MM.1S (cell line): ENCODE measurements around the gene SLCO4A1.

Experiments used
- DNase-seq: peaks from one replicate; pipeline ENCODE4 v3.0.0-alpha.2; 2015
- H2AFZ ChIP-seq: fragments of 300-600 bp; sonication (generic); 2 replicates; pipeline ENCODE4 v1.6.0; 2016; ENCODE audit warnings: antibody characterized with exemption, low read length
- H3F3A ChIP-seq: fragments of 300-600 bp; sonication (generic); 2 replicates; pipeline ENCODE4 v1.6.1; 2016; ENCODE audit warnings: mild to moderate bottlenecking, antibody characterized with exemption, low read length, moderate library complexity, mixed read lengths; ENCODE audit not compliant: insufficient read depth
- H3K27ac ChIP-seq: fragments of 300-600 bp; sonication (generic); 2 replicates; pipeline ENCODE4 v1.5.1; 2016; ENCODE audit warnings: mild to moderate bottlenecking, low read length
- H3K27me3 ChIP-seq: fragments of 300-600 bp; sonication (generic); replicated peaks from 2 replicates; pipeline ENCODE4 v1.6.0; 2016; ENCODE audit warnings: low read length; ENCODE audit not compliant: insufficient read depth
- H3K36me3 ChIP-seq: fragments of 300-600 bp; sonication (generic); replicated peaks from 2 replicates; pipeline ENCODE4 v1.6.1; 2016; ENCODE audit warnings: mild to moderate bottlenecking, low read length, mixed read lengths; ENCODE audit not compliant: insufficient read depth
- H3K4me1 ChIP-seq: fragments of 300-600 bp; sonication (generic); 2 replicates; pipeline ENCODE4 v1.6.1; 2016; ENCODE audit warnings: low read length, mixed read lengths
- H3K4me2 ChIP-seq: fragments of 300-600 bp; sonication (generic); 2 replicates; pipeline ENCODE4 v1.6.0; 2016; ENCODE audit warnings: low read depth, low read length
- H3K4me3 ChIP-seq: fragments of 300-600 bp; sonication (generic); 2 replicates; pipeline ENCODE4 v1.5.1; 2016; ENCODE audit warnings: low read length, mixed read lengths
- H3K79me2 ChIP-seq: fragments of 300-600 bp; sonication (generic); 2 replicates; pipeline ENCODE4 v1.6.1; 2016; ENCODE audit warnings: mixed run types, low read length, mixed read lengths
- H3K9ac ChIP-seq: fragments of 300-600 bp; sonication (generic); 2 replicates; pipeline ENCODE4 v1.6.1; 2016; ENCODE audit warnings: low read length, mixed read lengths
- H3K9me2 ChIP-seq: fragments of 300-600 bp; sonication (generic); replicated peaks from 2 replicates; pipeline ENCODE4 v1.6.1; 2016; ENCODE audit warnings: mild to moderate bottlenecking, low read length, mixed read lengths; ENCODE audit not compliant: insufficient read depth
- H3K9me3 ChIP-seq: fragments of 300-600 bp; sonication (generic); replicated peaks from 2 replicates; pipeline ENCODE4 v1.6.1; 2016; ENCODE audit warnings: mild to moderate bottlenecking, low read length, mixed read lengths; ENCODE audit not compliant: insufficient read depth
- H4K20me1 ChIP-seq: fragments of 300-600 bp; sonication (generic); 2 replicates; pipeline ENCODE4 v1.6.1; 2016; ENCODE audit warnings: mild to moderate bottlenecking, low read length, moderate library complexity, mixed read lengths; ENCODE audit not compliant: insufficient read depth
- EZH2 ChIP-seq: fragments of 300-600 bp; sonication (generic); optimal IDR thresholded peaks from 2 replicates; pipeline ENCODE3; 2017; ENCODE audit warnings: low read depth, mild to moderate bottlenecking, antibody characterized with exemption, low read length, mixed read lengths
- EZH2phosphoT487 ChIP-seq: fragments of 300-600 bp; sonication (generic); IDR thresholded peaks from 2 replicates; pipeline ENCODE4 v1.6.1; 2018; ENCODE audit warnings: antibody characterized with exemption, low read length
- TF ChIP-seq, protein P1 (sequence below): fragments of 300-600 bp; sonication (generic); IDR thresholded peaks from 2 replicates; pipeline ENCODE4 v1.5.1; 2016; ENCODE audit warnings: antibody characterized with exemption, low read length, mixed read lengths

Gene SLCO4A1

GRCh38 chr20:62656919-62657588 is 14.8 kb downstream of the SLCO4A1 start:
- TF ChIP-seq EZH2 (no peak), EZH2phosphoT487 (no peak)
- TF ChIP-seq, protein P1, sequence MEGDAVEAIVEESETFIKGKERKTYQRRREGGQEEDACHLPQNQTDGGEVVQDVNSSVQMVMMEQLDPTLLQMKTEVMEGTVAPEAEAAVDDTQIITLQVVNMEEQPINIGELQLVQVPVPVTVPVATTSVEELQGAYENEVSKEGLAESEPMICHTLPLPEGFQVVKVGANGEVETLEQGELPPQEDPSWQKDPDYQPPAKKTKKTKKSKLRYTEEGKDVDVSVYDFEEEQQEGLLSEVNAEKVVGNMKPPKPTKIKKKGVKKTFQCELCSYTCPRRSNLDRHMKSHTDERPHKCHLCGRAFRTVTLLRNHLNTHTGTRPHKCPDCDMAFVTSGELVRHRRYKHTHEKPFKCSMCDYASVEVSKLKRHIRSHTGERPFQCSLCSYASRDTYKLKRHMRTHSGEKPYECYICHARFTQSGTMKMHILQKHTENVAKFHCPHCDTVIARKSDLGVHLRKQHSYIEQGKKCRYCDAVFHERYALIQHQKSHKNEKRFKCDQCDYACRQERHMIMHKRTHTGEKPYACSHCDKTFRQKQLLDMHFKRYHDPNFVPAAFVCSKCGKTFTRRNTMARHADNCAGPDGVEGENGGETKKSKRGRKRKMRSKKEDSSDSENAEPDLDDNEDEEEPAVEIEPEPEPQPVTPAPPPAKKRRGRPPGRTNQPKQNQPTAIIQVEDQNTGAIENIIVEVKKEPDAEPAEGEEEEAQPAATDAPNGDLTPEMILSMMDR, result no peak
- H3K27ac ChIP-seq, result no peak overlapping the region
- H3F3A ChIP-seq, result peaks cover 10% of the 10 kb centered on the region
- H3K79me2 ChIP-seq, result peaks cover 87% of the 10 kb centered on the region
- H3K36me3 ChIP-seq, result peaks cover 4% of the 10 kb centered on the region
- no peaks in the 10 kb centered on the region for H3K9me3 ChIP-seq
- H4K20me1 ChIP-seq, result no peaks in the 10 kb centered on the region
- H3K4me3 ChIP-seq, result no peak overlapping the region
- H2AFZ ChIP-seq, result no peak overlapping the region
- no peaks in the 10 kb centered on the region for H3K9me2 ChIP-seq
- H3K4me2 ChIP-seq, result no peak overlapping the region
- H3K27me3 ChIP-seq, result no peaks in the 10 kb centered on the region
- peaks cover 39% of the 10 kb centered on the region for H3K4me1 ChIP-seq
- H3K9ac ChIP-seq, result no peak overlapping the region
- no peak for DNase-seq

- peaks cover 4% of the 10 kb centered on the region for H3K36me3 ChIP-seq
- no peaks in the 10 kb centered on the region for H3K9me2 ChIP-seq
- peaks cover 84% of the 10 kb centered on the region for H3K79me2 ChIP-seq
- no peaks in the 10 kb centered on the region for H3K27me3 ChIP-seq
- H3K4me3 ChIP-seq, result no peak overlapping the region
- H3K27ac ChIP-seq, result no peak overlapping the region; the same call in 1 of the 2 replicates
- TF ChIP-seq, protein P1, result no peak
- no peak for TF ChIP-seq EZH2phosphoT487
- TF ChIP-seq EZH2, result no peak
- H3K9ac ChIP-seq, result no peak overlapping the region
- peaks cover 37% of the 10 kb centered on the region for H3K4me1 ChIP-seq
- no peaks in the 10 kb centered on the region for H3K9me3 ChIP-seq
- DNase-seq, result no peak
- H3K4me2 ChIP-seq, result no peak overlapping the region
- no peaks in the 10 kb centered on the region for H4K20me1 ChIP-seq
- H3F3A ChIP-seq, result peaks cover 5% of the 10 kb centered on the region
- H2AFZ ChIP-seq, result no peak overlapping the region
Measured at GRCh38 chr20:62657589-62657942, 15.3 kb downstream of the SLCO4A1 start.

GRCh38 chr20:62657956-62658355 is 15.7 kb downstream of the SLCO4A1 start:
- Histone ChIP-seq H3K4me3 (no peak overlapping the region), H3K4me2 (no peak overlapping the region), H3K9ac (no peak overlapping the region), H3K9me2 (no peaks in the 10 kb centered on the region), H3K4me1 (peaks cover 33% of the 10 kb centered on the region), H3K79me2 (peaks cover 80% of the 10 kb centered on the region), H2AFZ (no peak overlapping the region), H4K20me1 (no peaks in the 10 kb centered on the region), H3K36me3 (peaks cover 4% of the 10 kb centered on the region), H3K27ac (no peak overlapping the region; the same call in 1 of the 2 replicates), H3K27me3 (no peaks in the 10 kb centered on the region), H3F3A (peaks cover under 1% of the 10 kb centered on the region; the same call in 1 of the 2 replicates), H3K9me3 (no peaks in the 10 kb centered on the region)
- TF ChIP-seq, protein P1, result no peak
- DNase-seq, result no peak
